DND-41 (cell line): ENCODE data around the gene OGG1.
A peak's percentile ranks its signal among the peaks of the same experiment; 100 is the strongest.

ENCODE experiments used
- ATAC-seq: fragments of 200-7000 bp; cut with Tn5 transposase; 3 replicates; pipeline ENCODE4 v1.9.1; 2021; ENCODE audit warnings: low read depth; ENCODE audit not compliant: insufficient read depth
- DNase-seq: peaks from one replicate; pipeline ENCODE4 v3.0.0-alpha.2; 2020
- H2AFZ ChIP-seq: 2 replicates; pipeline ENCODE4 v1.6.0; 2012; ENCODE audit warnings: low read depth, low read length
- H3K27ac ChIP-seq: 2 replicates; pipeline ENCODE4 v1.5.1; 2012; ENCODE audit warnings: low read length, inconsistent platforms
- H3K27me3 ChIP-seq: fragments of 200-600 bp; sonication (generic); 2 replicates; pipeline ENCODE4 v1.6.0; 2012; ENCODE audit warnings: low read length, mild to moderate bottlenecking, inconsistent platforms; ENCODE audit not compliant: insufficient read depth, poor library complexity
- H3K36me3 ChIP-seq: 2 replicates; pipeline ENCODE4 v1.5.1; 2012; ENCODE audit warnings: low read length, inconsistent platforms; ENCODE audit not compliant: insufficient read depth
- H3K4me1 ChIP-seq: 2 replicates; pipeline ENCODE4 v1.5.1; 2012; ENCODE audit warnings: mild to moderate bottlenecking, low read length; ENCODE audit not compliant: insufficient read depth
- H3K4me2 ChIP-seq: 2 replicates; pipeline ENCODE4 v1.6.0; 2012; ENCODE audit warnings: mild to moderate bottlenecking, moderate library complexity, low read length, inconsistent platforms; ENCODE audit not compliant: insufficient read depth
- H3K4me3 ChIP-seq, 2 experiments: fragments of 200-600 bp in 1 of 2; shearing (Covaris generic) in 1 of 2; 2 replicates each; pipeline ENCODE4 v1.5.1; 2012 to 2016; ENCODE audit warnings: inconsistent platforms in 2 of 2, low read length in 2 of 2, mild to moderate bottlenecking in 2 of 2, low read depth in 1 of 2, moderate library complexity in 1 of 2
- H3K79me2 ChIP-seq: 2 replicates; pipeline ENCODE4 v1.6.0; 2012; ENCODE audit warnings: low read length, inconsistent platforms; ENCODE audit not compliant: insufficient read depth
- H3K9ac ChIP-seq: 2 replicates; pipeline ENCODE4 v1.6.0; 2012; ENCODE audit warnings: low read depth, mild to moderate bottlenecking, inconsistent platforms, low read length, moderate library complexity
- H3K9me3 ChIP-seq: 2 replicates; pipeline ENCODE4 v1.5.1; 2012; ENCODE audit warnings: low read length, moderate library complexity, mild to moderate bottlenecking, inconsistent platforms; ENCODE audit not compliant: insufficient read depth, severe bottlenecking
- H4K20me1 ChIP-seq: 2 replicates; pipeline ENCODE4 v1.6.0; 2012; ENCODE audit warnings: low read length; ENCODE audit not compliant: insufficient read depth
- EZH2 ChIP-seq: IDR thresholded peaks from 3 replicates; pipeline ENCODE4 v1.6.1; 2012; ENCODE audit warnings: borderline replicate concordance, low read depth, mild to moderate bottlenecking, moderate library complexity, low read length, inconsistent platforms; ENCODE audit not compliant: severe bottlenecking
- TF ChIP-seq, protein P1 (sequence below): IDR thresholded peaks from 2 replicates; pipeline ENCODE4 v1.5.1; 2012; ENCODE audit warnings: borderline replicate concordance, low read length, moderate library complexity, mild to moderate bottlenecking; ENCODE audit not compliant: poor library complexity, severe bottlenecking; ENCODE audit errors: extremely low read depth

OGG1 gene

DNA sequence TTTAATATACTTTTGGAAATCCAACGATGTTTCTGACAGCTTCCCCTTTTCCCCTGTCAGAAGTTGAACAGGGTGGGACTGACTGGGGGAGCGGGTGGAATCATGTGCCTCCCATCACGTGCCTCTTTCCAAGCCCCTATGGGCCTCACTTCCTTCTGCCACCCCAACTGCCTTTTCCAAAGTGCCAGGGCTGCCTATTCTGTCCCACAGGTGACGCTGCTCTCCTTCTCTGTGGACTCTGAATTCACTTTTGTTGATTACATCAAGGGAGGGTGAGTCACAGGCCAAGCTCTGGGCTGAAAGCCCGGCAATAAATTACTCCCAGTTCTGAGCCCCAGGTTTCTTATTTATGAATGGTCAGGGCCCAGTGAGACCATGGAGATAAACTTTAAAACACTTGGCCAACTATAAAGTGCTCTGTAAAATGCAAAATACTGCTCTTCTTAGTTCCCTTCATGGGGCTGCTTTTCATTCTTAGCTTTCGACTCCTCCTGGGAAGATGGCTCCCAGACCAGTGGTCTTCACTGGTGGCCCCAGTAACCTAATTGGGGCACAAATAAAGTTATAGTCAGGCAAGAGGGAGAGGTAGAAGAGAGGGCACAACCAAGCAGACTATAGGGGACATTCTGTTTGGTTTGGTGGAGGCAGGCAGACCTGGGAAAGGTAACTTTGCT is 33.9 kb upstream of the OGG1 start:
- Histone ChIP-seq H4K20me1 (no peaks in the 10 kb centered on the region), H2AFZ (no peak overlapping the region), H3K4me1 (no peaks in the 10 kb centered on the region), H3K36me3 (no peaks in the 10 kb centered on the region), H3K9me3 (no peaks in the 10 kb centered on the region), H3K27ac (no peak overlapping the region), H3K4me3 (no peak overlapping the region), H3K79me2 (no peaks in the 10 kb centered on the region), H3K4me2 (no peak overlapping the region), H3K27me3 (no peaks in the 10 kb centered on the region), H3K9ac (no peak overlapping the region)
- no peak for ATAC-seq
- DNase-seq, result no peak
- TF ChIP-seq EZH2, result no peak
- TF ChIP-seq, protein P1, sequence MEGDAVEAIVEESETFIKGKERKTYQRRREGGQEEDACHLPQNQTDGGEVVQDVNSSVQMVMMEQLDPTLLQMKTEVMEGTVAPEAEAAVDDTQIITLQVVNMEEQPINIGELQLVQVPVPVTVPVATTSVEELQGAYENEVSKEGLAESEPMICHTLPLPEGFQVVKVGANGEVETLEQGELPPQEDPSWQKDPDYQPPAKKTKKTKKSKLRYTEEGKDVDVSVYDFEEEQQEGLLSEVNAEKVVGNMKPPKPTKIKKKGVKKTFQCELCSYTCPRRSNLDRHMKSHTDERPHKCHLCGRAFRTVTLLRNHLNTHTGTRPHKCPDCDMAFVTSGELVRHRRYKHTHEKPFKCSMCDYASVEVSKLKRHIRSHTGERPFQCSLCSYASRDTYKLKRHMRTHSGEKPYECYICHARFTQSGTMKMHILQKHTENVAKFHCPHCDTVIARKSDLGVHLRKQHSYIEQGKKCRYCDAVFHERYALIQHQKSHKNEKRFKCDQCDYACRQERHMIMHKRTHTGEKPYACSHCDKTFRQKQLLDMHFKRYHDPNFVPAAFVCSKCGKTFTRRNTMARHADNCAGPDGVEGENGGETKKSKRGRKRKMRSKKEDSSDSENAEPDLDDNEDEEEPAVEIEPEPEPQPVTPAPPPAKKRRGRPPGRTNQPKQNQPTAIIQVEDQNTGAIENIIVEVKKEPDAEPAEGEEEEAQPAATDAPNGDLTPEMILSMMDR, result peak; percentile 49

- no peaks in the 10 kb centered on the region for H3K4me1 ChIP-seq
- H4K20me1 ChIP-seq, result no peaks in the 10 kb centered on the region
- DNase-seq (no peak), ATAC-seq (no peak)
- H2AFZ ChIP-seq, result no peak overlapping the region
- no peaks in the 10 kb centered on the region for H3K36me3 ChIP-seq
- H3K4me2 ChIP-seq, result no peak overlapping the region
- TF ChIP-seq EZH2, result no peak
- TF ChIP-seq, protein P1, result no peak
- H3K79me2 ChIP-seq, result no peaks in the 10 kb centered on the region
- no peak overlapping the region for H3K4me3 ChIP-seq
- no peak overlapping the region for H3K9ac ChIP-seq
- no peak overlapping the region for H3K27ac ChIP-seq
- H3K9me3 ChIP-seq, result no peaks in the 10 kb centered on the region
- no peaks in the 10 kb centered on the region for H3K27me3 ChIP-seq
Observed at GRCh38 chr3:9716801-9717555, 32.8 kb upstream of the OGG1 start.

- no peak for TF ChIP-seq EZH2
- TF ChIP-seq, protein P1, result no peak
- H3K4me2 ChIP-seq, result no peak overlapping the region
- no peaks in the 10 kb centered on the region for H4K20me1 ChIP-seq
- H3K79me2 ChIP-seq, result no peaks in the 10 kb centered on the region
- no peaks in the 10 kb centered on the region for H3K9me3 ChIP-seq
- no peaks in the 10 kb centered on the region for H3K36me3 ChIP-seq
- no peaks in the 10 kb centered on the region for H3K4me1 ChIP-seq
- DNase-seq (no peak), ATAC-seq (no peak)
- no peak overlapping the region for H2AFZ ChIP-seq
- no peak overlapping the region for H3K27ac ChIP-seq
- H3K27me3 ChIP-seq, result no peaks in the 10 kb centered on the region
- H3K9ac ChIP-seq, result no peak overlapping the region
- H3K4me3 ChIP-seq, result no peak overlapping the region
Observed at GRCh38 chr3:9717563-9717962, 32.2 kb upstream of the OGG1 start.
